HepG2 (cell line): ENCODE measurements around the gene TTC6. TPM values are rescaled to one million over a fixed set of nuclear protein-coding genes. Genes with fewer than 3 reads are reported as not detected.

Experiments used
- BRD4 ChIP-seq: sonication (generic); formaldehyde crosslinking; IDR thresholded peaks from 2 replicates; pipeline ENCODE4 v1.4.0; 2020; ENCODE audit warnings: missing genetic modification reagents
- CHCHD3 ChIP-seq: sonication (generic); formaldehyde crosslinking; IDR thresholded peaks from 2 replicates; pipeline ENCODE4 v1.8.0; 2022; ENCODE audit warnings: mild to moderate bottlenecking, missing genetic modification reagents, moderate library complexity
- ESRRA ChIP-seq: sonication (generic); formaldehyde crosslinking; IDR thresholded peaks from 2 replicates; pipeline ENCODE4 v1.5.1; 2020; ENCODE audit warnings: mild to moderate bottlenecking, low read depth, missing genetic modification reagents
- FIP1L1 ChIP-seq: fragments of 200-400 bp; formaldehyde crosslinking; IDR thresholded peaks from 2 replicates; pipeline ENCODE4 v1.6.1; 2018; ENCODE audit warnings: low read depth, mild to moderate bottlenecking, low read length, moderate library complexity, borderline replicate concordance; ENCODE audit not compliant: insufficient read depth
- GABPB1 ChIP-seq: IDR thresholded peaks from 2 replicates; pipeline ENCODE4 v1.6.1; 2016; ENCODE audit warnings: mild to moderate bottlenecking, missing genetic modification reagents, moderate library complexity, missing compliant biosample characterization
- HDAC1 ChIP-seq: sonication (generic); formaldehyde crosslinking; IDR thresholded peaks from 2 replicates; pipeline ENCODE4 v1.5.1; 2020; ENCODE audit warnings: mild to moderate bottlenecking, missing genetic modification reagents
- KDM5A ChIP-seq: fragments of 200-600 bp; sonication (generic); IDR thresholded peaks from 2 replicates; pipeline ENCODE4 v1.7.0; 2018; ENCODE audit warnings: antibody characterized with exemption, mild to moderate bottlenecking, low read length, borderline replicate concordance
- MEF2D ChIP-seq: sonication (generic); formaldehyde crosslinking; IDR thresholded peaks from 2 replicates; pipeline ENCODE4 v1.5.1; 2020; ENCODE audit warnings: mild to moderate bottlenecking, missing genetic modification reagents
- MXD4 ChIP-seq: IDR thresholded peaks from 2 replicates; pipeline ENCODE4 v1.6.1; 2016; ENCODE audit warnings: mild to moderate bottlenecking, missing biosample characterization, missing genetic modification reagents
- NBN ChIP-seq: fragments of 450-650 bp; conservative IDR thresholded peaks from 2 replicates; pipeline ENCODE4 v1.6.1; 2017
- RAD51 ChIP-seq: fragments of 450-650 bp; IDR thresholded peaks from 2 replicates; pipeline ENCODE4 v1.6.1; 2016; ENCODE audit warnings: borderline replicate concordance
- RBFOX2 ChIP-seq: fragments of 200-400 bp; formaldehyde crosslinking; IDR thresholded peaks from 2 replicates; pipeline ENCODE4 v1.6.1; 2017; ENCODE audit warnings: low read depth, mild to moderate bottlenecking, low read length
- TAF15 ChIP-seq: fragments of 200-400 bp; formaldehyde crosslinking; IDR thresholded peaks from one replicate; pipeline ENCODE4 v1.6.1; 2018; ENCODE audit warnings: mild to moderate bottlenecking, low read depth, low read length; ENCODE audit not compliant: poor library complexity, severe bottlenecking
- TCF7 ChIP-seq: sonication (generic); IDR thresholded peaks from 2 replicates; pipeline ENCODE4 v1.6.1; 2016; ENCODE audit warnings: antibody characterized with exemption, low read depth
- U2AF1 ChIP-seq: fragments of 200-400 bp; formaldehyde crosslinking; optimal IDR thresholded peaks from 2 replicates; pipeline ENCODE3; 2017; ENCODE audit warnings: mild to moderate bottlenecking, low read depth, low read length
- ZBTB21 ChIP-seq: sonication (generic); formaldehyde crosslinking; IDR thresholded peaks from 2 replicates; pipeline ENCODE4 v1.4.0; 2020; ENCODE audit warnings: missing genetic modification reagents
- ZFAT ChIP-seq: sonication (generic); formaldehyde crosslinking; conservative IDR thresholded peaks from 2 replicates; pipeline ENCODE4 v1.8.1; 2023; ENCODE audit warnings: missing genetic modification reagents, inconsistent platforms
- ZNF180 ChIP-seq: sonication (generic); formaldehyde crosslinking; IDR thresholded peaks from 2 replicates; pipeline ENCODE4 v1.4.0; 2020; ENCODE audit warnings: low read depth, missing genetic modification reagents, borderline replicate concordance
- ZNF570 ChIP-seq: sonication (generic); formaldehyde crosslinking; IDR thresholded peaks from 2 replicates; pipeline ENCODE4 v1.4.0; 2020; ENCODE audit warnings: mild to moderate bottlenecking, missing genetic modification reagents, borderline replicate concordance
- polyA plus RNA-seq, 8 experiments: library from polyadenylated mRNA; depleted of rRNA in 3 of 8; stranded (reverse) in 7 of 8; unstranded in 1 of 8; fragments of >200 nt; fragmentation: Illumina TruSeq in 4 of 8; extraction: Trizol in 4 of 8; gene quantifications; 2 replicates each; pipeline versions ENCODE4 v1.2.1 to v1.2.3, GENCODE V29; 2011 to 2016; ENCODE audit warnings: low read depth in 4 of 8, missing spikeins in 1 of 8, mixed read lengths in 1 of 8; ENCODE audit not compliant: insufficient read depth in 1 of 8
- total RNA-seq, 5 experiments: library from RNA; depleted of rRNA; stranded (reverse); fragments of >200 nt; fragmentation: Illumina TruSeq; extraction: Trizol; gene quantifications; 2 replicates each; pipeline ENCODE4 v1.2.3, GENCODE V29; 2016; ENCODE audit warnings: low read depth in 1 of 5
- TF ChIP-seq, protein P1 (sequence below): sonication (generic); formaldehyde crosslinking; IDR thresholded peaks from 2 replicates; pipeline ENCODE4 v1.5.0; 2020; ENCODE audit warnings: missing genetic modification reagents
- TF ChIP-seq, protein P2 (sequence below): sonication (generic); formaldehyde crosslinking; IDR thresholded peaks from 2 replicates; pipeline ENCODE4 v1.4.0; 2020; ENCODE audit warnings: missing genetic modification reagents
- TF ChIP-seq, protein P3 (sequence below): sonication (generic); formaldehyde crosslinking; IDR thresholded peaks from 2 replicates; pipeline ENCODE4 v1.5.0; 2020; ENCODE audit warnings: missing genetic modification reagents, mild to moderate bottlenecking, borderline replicate concordance
- TF ChIP-seq, protein P4 (sequence below): sonication (generic); formaldehyde crosslinking; IDR thresholded peaks from 2 replicates; pipeline ENCODE4 v1.8.0; 2022; ENCODE audit warnings: mild to moderate bottlenecking, missing genetic modification reagents; ENCODE audit not compliant: insufficient replicate concordance

The TTC6 gene
- total and polyA plus RNA-seq, 2 of the 13 experiments (the other 11 are each of a cell fraction or from before 2014, with no cell fraction given), result 9.3 to 27.4 TPM

DNA sequence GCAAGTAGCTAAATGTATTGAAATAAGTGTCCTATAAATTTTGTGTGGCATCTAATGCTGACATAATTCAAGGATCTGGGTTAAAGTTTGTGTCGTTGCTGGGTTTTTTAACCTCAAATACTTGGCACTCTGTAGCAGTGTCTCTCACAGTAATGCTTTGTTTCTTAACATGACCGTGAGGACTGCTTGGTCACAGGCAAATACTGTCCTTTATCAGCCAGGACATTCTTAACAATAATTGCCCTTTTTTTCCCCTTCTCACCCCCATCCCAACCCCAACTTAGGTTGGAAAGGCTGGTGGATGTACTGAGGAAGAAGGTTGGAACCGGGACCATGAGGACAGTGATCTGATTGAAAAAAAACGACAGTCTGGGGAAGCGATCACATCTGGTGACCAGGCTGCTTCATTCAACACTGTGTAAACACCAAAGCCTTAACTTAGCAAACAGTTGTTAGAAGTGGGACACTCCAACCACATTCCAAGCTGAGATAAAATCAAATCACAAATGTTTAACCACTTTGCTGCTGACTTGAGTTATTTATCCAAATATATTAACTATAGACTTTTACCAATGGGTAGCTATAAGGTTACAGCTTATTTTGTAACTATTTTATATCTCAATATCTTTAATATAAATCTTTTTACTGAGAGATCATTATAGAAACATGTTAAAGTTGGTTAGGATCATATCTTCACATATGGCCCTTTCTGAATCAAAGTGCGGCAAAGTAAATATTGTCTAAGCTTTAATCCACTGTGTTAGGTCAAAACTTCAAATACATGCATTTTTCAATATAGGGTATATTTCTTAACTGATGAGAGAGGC, 48.6 kb upstream of the TTC6 start (continued):
- TF ChIP-seq RBFOX2 (no peak), ESRRA (CRISPR knock-in tag) (peak; percentile 77; the same call in 1 of the 2 replicates), NBN (no peak), TCF7 (peak; percentile 98), HDAC1 (CRISPR knock-in tag) (peak; percentile 97), BRD4 (CRISPR knock-in tag) (peak; percentile 93), ZBTB21 (CRISPR knock-in tag) (peak; percentile 64; the same call in 1 of the 2 replicates), ZFAT (no peak), ZNF570 (CRISPR knock-in tag) (no peak), FIP1L1 (no peak), RAD51 (no peak), GABPB1 (no peak), MXD4 (CRISPR knock-in tag) (peak; percentile 90; the same call in 1 of the 2 replicates), MEF2D (CRISPR knock-in tag) (peak; percentile 97), TAF15 (no peak), ZNF180 (no peak), KDM5A (peak; percentile 31; the same call in 1 of the 2 replicates), U2AF1 (no peak), CHCHD3 (no peak)
- TF ChIP-seq, protein P1, sequence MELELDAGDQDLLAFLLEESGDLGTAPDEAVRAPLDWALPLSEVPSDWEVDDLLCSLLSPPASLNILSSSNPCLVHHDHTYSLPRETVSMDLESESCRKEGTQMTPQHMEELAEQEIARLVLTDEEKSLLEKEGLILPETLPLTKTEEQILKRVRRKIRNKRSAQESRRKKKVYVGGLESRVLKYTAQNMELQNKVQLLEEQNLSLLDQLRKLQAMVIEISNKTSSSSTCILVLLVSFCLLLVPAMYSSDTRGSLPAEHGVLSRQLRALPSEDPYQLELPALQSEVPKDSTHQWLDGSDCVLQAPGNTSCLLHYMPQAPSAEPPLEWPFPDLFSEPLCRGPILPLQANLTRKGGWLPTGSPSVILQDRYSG, result peak; percentile 82; the same call in 1 of the 2 replicates
- TF ChIP-seq, protein P2, sequence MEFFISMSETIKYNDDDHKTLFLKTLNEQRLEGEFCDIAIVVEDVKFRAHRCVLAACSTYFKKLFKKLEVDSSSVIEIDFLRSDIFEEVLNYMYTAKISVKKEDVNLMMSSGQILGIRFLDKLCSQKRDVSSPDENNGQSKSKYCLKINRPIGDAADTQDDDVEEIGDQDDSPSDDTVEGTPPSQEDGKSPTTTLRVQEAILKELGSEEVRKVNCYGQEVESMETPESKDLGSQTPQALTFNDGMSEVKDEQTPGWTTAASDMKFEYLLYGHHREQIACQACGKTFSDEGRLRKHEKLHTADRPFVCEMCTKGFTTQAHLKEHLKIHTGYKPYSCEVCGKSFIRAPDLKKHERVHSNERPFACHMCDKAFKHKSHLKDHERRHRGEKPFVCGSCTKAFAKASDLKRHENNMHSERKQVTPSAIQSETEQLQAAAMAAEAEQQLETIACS (CRISPR knock-in tag), result no peak; the same call in 1 of the 2 replicates
- TF ChIP-seq, protein P3, sequence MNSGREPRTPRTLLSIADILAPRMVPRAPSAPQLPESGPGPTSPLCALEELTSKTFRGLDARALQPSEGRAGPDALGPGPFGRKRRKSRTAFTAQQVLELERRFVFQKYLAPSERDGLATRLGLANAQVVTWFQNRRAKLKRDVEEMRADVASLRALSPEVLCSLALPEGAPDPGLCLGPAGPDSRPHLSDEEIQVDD (CRISPR knock-in tag), result no peak
- TF ChIP-seq, protein P4, sequence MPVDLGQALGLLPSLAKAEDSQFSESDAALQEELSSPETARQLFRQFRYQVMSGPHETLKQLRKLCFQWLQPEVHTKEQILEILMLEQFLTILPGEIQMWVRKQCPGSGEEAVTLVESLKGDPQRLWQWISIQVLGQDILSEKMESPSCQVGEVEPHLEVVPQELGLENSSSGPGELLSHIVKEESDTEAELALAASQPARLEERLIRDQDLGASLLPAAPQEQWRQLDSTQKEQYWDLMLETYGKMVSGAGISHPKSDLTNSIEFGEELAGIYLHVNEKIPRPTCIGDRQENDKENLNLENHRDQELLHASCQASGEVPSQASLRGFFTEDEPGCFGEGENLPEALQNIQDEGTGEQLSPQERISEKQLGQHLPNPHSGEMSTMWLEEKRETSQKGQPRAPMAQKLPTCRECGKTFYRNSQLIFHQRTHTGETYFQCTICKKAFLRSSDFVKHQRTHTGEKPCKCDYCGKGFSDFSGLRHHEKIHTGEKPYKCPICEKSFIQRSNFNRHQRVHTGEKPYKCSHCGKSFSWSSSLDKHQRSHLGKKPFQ (CRISPR knock-in tag), result no peak
